Measurements from ENCODE around the gene MYO5B. TPM values are rescaled to one million over a fixed set of nuclear protein-coding genes. Genes with fewer than 3 reads are reported as not detected.

The MYO5B gene
- total and polyA plus RNA-seq, 4 donors = 5.4 to 23.4 (median 11.4) TPM

DNA sequence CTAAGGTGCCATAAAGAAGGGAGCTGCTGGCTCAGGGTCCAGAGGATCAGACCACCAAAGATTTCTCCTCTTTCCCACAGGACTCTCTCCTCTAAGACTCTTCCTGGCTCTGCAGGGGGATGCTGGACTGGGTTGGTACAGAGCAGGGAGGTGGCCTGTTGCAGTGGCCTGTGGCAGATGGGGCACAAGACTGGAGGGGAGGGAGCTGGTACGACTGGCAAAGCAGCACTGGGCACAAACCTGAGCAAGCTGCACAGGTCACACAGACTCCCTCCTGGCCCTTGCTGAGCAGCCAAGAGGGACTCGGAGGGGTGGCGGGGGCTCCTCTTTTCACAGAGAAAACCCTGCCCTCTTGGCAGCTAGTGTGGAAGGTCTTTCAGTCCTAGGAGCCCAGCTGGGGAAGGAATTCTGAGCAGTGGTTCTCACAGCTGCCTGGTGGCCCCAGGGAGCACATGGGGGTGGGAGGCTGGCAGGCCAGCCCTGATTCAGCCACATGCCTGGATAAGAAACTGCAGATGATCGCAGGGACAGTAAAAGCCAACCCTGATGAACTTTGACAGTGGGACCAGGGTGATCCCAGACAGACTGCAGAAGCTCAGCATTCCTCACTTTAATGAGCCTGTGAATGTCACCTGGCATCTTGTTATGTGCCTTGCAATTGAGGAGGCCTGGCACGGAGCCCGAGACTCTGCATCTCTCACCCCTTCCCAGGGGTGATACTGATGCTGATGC is 349.2 kb downstream of the MYO5B start:
- no peak overlapping the region for H3K9ac ChIP-seq (ENCODE audit: low read depth in 1 of 2, low read length in 2 of 2)
- H3K27me3 ChIP-seq (ENCODE audit: control insufficient read depth in 4 of 4, insufficient read depth in 4 of 4, low read length in 3 of 4) = no peaks in the 10 kb centered on the region
- WGBS = 82% methylated on average over 6 of the region's 6 CpGs
- peaks cover 0 to 14% (median 10%) of the 10 kb centered on the region in 4 donors for H3K4me1 ChIP-seq (ENCODE audit: control insufficient read depth in 4 of 4, insufficient read depth in 4 of 4, low read length in 3 of 4)
- no peak for TF ChIP-seq CTCF (IDR thresholded peaks at IDR 0.05; ENCODE audit: low read depth, low read length, missing input control)
- no peak for TF ChIP-seq FOXA1 (IDR thresholded peaks at IDR 0.05)
- TF ChIP-seq RAD21 (IDR thresholded peaks at IDR 0.05) = no peak
- no peak for TF ChIP-seq HNF4G (IDR thresholded peaks at IDR 0.05)
- peaks cover 0 to 2% (median 0%) of the 10 kb centered on the region in 4 donors for H3K36me3 ChIP-seq (ENCODE audit: control insufficient read depth in 4 of 4, insufficient read depth in 3 of 4, low read depth in 1 of 4, low read length in 3 of 4)
- no peak overlapping the region for H3K27ac ChIP-seq (ENCODE audit: low read depth in 1 of 2, low read length in 2 of 2)
- no peaks in the 10 kb centered on the region for H3K9me3 ChIP-seq (ENCODE audit: control insufficient read depth in 4 of 4, low read length in 3 of 4)
- H3K4me3 ChIP-seq (ENCODE audit: low read depth in 1 of 3, low read length in 3 of 3) = no peak overlapping the region
- no peak for DNase-seq (ENCODE audit: low spot score)

- H3K4me3 ChIP-seq (ENCODE audit: low read depth in 1 of 3, low read length in 3 of 3) = no peak overlapping the region
- WGBS = 92% methylated on average over 1 of the region's 1 CpG
- H3K36me3 ChIP-seq (ENCODE audit: control insufficient read depth in 4 of 4, insufficient read depth in 3 of 4, low read depth in 1 of 4, low read length in 3 of 4) = peaks cover 0 to 2% (median under 1%) of the 10 kb centered on the region in 4 donors
- no peaks in the 10 kb centered on the region for H3K27me3 ChIP-seq (ENCODE audit: control insufficient read depth in 4 of 4, insufficient read depth in 4 of 4, low read length in 3 of 4)
- peak; percentile 13 to 22 for TF ChIP-seq HNF4A (conservative IDR thresholded peaks at IDR 0.05)
- no peak for TF ChIP-seq CTCF (IDR thresholded peaks at IDR 0.05; ENCODE audit: low read depth, low read length, missing input control)
- TF ChIP-seq, protein P1, sequence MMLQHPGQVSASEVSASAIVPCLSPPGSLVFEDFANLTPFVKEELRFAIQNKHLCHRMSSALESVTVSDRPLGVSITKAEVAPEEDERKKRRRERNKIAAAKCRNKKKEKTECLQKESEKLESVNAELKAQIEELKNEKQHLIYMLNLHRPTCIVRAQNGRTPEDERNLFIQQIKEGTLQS (IDR thresholded peaks at IDR 0.05) = no peak
- peak; percentile 61 to 68 for TF ChIP-seq RAD21 (IDR thresholded peaks at IDR 0.05)
- TF ChIP-seq YY1 (IDR thresholded peaks at IDR 0.05) = no peak
- peak in 1 of 2 donors; percentile 33 for TF ChIP-seq RXRA (IDR thresholded peaks at IDR 0.05)
- no peak for TF ChIP-seq GABPA (IDR thresholded peaks at IDR 0.05 in 1 of 2, conservative IDR thresholded peaks at IDR 0.05 in 1 of 2)
- TF ChIP-seq NR2F2 (IDR thresholded peaks at IDR 0.05) = no peak
- no peak for TF ChIP-seq SP1 (IDR thresholded peaks at IDR 0.05)
- TF ChIP-seq FOXA2 (IDR thresholded peaks at IDR 0.05) = no peak
- no peak for TF ChIP-seq REST (IDR thresholded peaks at IDR 0.05)
- TF ChIP-seq JUND (IDR thresholded peaks at IDR 0.05) = no peak
- TF ChIP-seq HNF4G (IDR thresholded peaks at IDR 0.05) = no peak
- TF ChIP-seq, protein P2, sequence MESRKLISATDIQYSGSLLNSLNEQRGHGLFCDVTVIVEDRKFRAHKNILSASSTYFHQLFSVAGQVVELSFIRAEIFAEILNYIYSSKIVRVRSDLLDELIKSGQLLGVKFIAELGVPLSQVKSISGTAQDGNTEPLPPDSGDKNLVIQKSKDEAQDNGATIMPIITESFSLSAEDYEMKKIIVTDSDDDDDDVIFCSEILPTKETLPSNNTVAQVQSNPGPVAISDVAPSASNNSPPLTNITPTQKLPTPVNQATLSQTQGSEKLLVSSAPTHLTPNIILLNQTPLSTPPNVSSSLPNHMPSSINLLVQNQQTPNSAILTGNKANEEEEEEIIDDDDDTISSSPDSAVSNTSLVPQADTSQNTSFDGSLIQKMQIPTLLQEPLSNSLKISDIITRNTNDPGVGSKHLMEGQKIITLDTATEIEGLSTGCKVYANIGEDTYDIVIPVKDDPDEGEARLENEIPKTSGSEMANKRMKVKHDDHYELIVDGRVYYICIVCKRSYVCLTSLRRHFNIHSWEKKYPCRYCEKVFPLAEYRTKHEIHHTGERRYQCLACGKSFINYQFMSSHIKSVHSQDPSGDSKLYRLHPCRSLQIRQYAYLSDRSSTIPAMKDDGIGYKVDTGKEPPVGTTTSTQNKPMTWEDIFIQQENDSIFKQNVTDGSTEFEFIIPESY (IDR thresholded peaks at IDR 0.05) = no peak
- peaks cover 0 to 18% (median 10%) of the 10 kb centered on the region in 4 donors for H3K4me1 ChIP-seq (ENCODE audit: control insufficient read depth in 4 of 4, insufficient read depth in 4 of 4, low read length in 3 of 4)
- no peak for DNase-seq (ENCODE audit: low spot score)
- no peak overlapping the region for H3K27ac ChIP-seq (ENCODE audit: low read depth in 1 of 2, low read length in 2 of 2)
- H3K9ac ChIP-seq (ENCODE audit: low read depth in 1 of 2, low read length in 2 of 2) = no peak overlapping the region
- no peaks in the 10 kb centered on the region for H3K9me3 ChIP-seq (ENCODE audit: control insufficient read depth in 4 of 4, low read length in 3 of 4)
These were observed 350.0 kb downstream of the MYO5B start for GRCh38 chr18:49844903-49845302.

All from liver (tissue), 9 donors.